ENCODE measurements around the gene P4HA1. TPM values are rescaled to one million over a fixed set of nuclear protein-coding genes. Genes with fewer than 3 reads are reported as not detected.

The P4HA1 gene
- total RNA-seq (ENCODE audit: low replicate concordance), result 206 and 253 TPM in 2 replicates

DNA sequence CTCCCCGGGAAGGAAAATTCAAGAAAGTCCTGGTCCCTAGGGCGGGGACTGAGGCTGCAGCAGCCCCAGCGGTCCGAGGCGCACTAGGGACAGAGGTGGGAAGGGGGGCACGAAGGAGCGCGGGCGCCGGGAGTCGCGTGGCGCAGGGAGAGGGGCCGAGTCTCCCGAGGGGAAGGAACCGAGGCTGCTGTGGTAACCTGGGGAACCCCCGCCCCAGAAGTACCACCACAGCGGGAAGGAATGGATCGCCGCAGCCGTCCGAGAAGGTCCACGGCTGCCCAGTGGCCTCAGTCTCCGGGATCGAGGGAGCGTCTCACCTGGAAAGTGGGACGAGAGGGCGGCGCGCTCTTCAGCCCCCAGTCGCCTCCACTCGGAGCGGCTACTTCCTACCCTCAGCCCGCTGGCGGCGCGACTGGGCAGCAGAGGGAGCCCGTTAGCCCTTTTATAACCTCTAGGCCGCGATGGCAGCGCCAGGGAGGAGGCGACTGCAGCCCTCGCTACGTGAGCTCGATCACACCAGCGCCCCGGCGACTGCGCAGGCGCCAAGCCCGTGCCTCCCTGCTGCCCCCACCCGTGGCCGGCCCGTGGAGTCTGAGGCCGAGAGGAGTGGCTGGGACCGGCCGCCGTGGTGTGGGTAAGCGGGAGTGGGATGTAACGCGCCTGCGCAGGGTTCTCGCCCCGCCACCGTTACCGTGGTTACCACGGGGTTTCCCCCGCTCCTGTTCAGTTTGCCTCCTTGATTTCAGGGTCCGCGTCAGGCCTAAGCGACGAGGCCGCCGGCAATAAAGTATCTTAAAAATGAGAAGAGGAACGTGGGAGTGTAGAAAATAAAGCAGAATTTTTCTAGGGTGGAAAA lies at the start of gene P4HA1:
P4HA1 (minus strand) TSS at position 418 of the 856 bp plus-strand sequence. CDS start 21,983 bp downstream, outside the sequence.

GRCh38 chr10:73110345-73110849 lies 13.7 kb upstream of the P4HA1 start, which contains the start of gene NUDT13:
NUDT13 (plus strand) TSS chr10:73110455; CDS start chr10:73114366, 3,911 bp downstream.

Other genes with a start within 250 kb of the P4HA1 start
- gene OIT3, start 203.1 kb downstream of the P4HA1 start, total RNA-seq (ENCODE audit: low replicate concordance), result 0.08 TPM in 1 of 2 replicates, not detected in the other
- not detected in 2 replicates for gene PLA2G12B, start 142.1 kb downstream of the P4HA1 start, total RNA-seq (ENCODE audit: low replicate concordance)
- gene NUDT13, start 13.6 kb upstream of the P4HA1 start, total RNA-seq (ENCODE audit: low replicate concordance), result 0.59 and 0.75 TPM in 2 replicates
- gene ECD, start 71.1 kb upstream of the P4HA1 start, total RNA-seq (ENCODE audit: low replicate concordance), result 10.8 and 17.5 TPM in 2 replicates
- 28.4 and 53.4 TPM in 2 replicates for gene FAM149B1, start 71.3 kb upstream of the P4HA1 start, total RNA-seq (ENCODE audit: low replicate concordance)
- gene DNAJC9, start 150.4 kb upstream of the P4HA1 start, total RNA-seq (ENCODE audit: low replicate concordance), result 13.3 and 25.7 TPM in 2 replicates
- gene MRPS16, start 155.8 kb upstream of the P4HA1 start, total RNA-seq (ENCODE audit: low replicate concordance), result 59.3 and 75.2 TPM in 2 replicates

Data from smooth muscle cell of the coronary artery (primary cell).